ENCODE measurements around the gene FOSB. TPM values are rescaled to one million over a fixed set of nuclear protein-coding genes. Genes with fewer than 3 reads are reported as not detected.
A peak's percentile ranks its signal among the peaks of the same experiment; 100 is the strongest.
"Not testable (repeated sequence)": the region's sequence is repeated elsewhere in the genome, so short reads cannot be mapped to it uniquely, and the experiment has no call there.

Gene FOSB
- total RNA-seq, 1 experiment from 2014 or later, result 0.80 TPM

DNA sequence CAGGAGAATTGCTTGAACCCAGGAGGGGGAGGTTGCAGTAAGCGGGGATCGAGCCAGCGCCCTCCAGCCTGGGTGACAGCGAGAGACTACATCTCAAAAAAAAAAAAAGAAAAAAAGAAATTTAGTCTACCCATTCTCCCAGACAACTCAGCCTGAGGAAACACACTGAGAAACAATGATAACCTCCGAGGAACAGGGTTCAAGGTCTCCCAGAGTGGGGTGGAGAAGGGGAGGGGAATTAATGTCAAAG lies 38.1 kb downstream of the FOSB start:
- no peak for DNase-seq (ENCODE audit: low read depth)

DNA sequence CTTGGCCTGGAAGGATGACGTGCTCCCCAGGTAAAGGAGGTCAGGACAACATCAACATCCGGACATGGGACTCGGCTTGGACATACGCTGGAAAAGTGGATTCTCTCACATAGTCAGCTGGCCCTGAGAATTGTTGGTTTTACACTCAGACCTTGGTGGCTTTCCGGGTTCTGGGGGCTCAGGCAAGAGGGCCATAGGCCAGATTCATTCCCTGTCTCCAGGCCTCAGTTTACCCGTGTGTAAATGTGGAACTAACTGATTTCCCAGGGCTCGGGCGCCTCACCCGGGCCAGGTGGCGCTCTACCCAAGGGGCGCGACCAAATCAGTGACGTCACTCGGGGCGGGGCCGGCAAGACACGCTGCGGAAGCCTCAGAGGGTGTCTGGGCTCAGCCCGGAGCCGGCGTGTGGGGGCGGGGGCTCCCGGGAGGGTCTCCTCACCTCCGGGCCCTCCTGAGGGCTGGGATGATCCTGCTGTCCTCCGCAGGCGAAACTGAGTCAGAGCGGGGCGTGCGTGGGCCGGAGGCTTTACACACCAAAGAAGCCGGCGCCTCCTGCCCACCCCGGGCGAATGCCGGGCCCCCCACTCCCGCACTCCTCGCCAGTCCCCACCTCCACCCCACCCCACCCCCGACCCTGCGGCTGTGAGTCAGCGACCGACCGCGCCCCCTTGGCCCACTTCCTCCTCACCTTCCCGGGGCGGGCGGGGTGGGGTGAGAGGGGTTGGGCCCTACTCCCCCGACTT lies 38.6 kb downstream of the FOSB start:
- DNase-seq (ENCODE audit: low read depth), result peak; percentile 97

DNA sequence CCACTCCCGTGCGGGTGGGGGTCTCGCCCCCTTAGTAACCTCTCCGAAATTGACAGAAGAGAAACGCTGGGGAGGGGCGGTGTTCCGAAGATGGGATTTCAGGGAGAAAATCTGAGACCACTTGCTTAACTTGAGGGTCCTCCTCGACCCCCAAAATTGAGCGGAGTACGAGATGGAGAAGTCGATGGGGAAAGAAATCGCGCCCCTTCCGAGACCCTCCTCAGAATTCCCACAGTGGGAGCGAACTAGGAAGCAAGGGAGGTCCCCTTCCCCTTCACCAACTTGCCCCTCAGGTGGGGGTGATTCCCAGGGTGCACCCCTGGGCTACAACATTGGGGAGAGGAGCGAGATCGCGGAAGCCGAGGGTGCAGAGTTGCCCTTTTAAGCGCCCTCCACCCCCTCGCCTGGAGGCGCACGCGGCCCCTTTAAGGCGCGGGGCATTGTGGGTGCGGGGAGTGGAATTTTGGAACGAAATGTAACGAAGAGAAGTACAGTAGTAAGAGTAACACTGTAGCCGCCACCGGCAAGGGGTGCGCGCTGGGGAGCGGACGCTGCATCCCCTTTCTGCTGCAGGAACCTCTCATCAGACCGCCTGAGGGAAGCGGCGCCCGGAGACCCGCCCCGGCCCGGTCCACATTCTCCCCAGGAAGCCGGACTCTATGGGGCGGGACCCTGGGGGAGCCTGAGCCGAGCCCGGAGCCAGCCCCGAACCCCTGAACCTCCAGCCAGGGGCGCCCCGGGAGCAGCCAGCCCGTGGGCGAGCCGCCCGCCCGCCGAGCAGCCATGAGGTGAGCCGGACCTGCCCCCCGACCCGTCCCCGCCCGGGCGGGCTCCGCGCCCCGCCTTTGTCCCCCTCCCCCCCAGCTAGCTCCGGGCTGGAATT lies 39.4 kb downstream of the FOSB start, which contains the start of gene VASP:
VASP (plus strand) TSS at position 491 of the 883 bp plus-strand sequence; CDS start at position 784, 293 bp downstream.
- DNase-seq (ENCODE audit: low read depth), result peak; percentile 93

DNA sequence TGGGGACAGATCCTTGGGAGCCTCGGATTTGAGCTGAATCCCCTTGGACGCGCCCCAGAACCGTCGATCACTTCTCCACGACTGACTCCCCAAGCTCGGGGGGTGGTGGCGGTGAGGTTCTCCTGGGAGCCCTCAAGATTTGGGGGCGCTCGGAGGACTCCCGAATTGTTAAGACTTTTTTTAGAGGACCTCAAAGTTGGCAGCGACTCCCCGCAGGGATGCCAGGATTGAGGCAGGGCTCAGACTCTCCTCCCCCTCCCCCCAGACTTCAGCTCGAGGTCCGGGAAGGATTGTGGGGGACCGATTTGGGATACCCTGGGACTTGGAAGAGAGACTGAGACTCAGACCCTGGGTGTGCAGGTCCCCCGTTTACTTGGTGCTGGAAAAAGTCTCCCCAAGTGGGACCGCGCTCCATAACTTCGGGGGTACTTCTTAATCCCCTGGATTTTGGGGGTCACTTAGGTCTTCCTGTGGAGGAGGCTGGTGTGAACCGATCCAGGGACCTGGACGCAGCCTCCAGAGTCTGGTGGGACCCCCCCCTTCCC lies 40.1 kb downstream of the FOSB start:
- peak; percentile 35 for DNase-seq (ENCODE audit: low read depth)

DNA sequence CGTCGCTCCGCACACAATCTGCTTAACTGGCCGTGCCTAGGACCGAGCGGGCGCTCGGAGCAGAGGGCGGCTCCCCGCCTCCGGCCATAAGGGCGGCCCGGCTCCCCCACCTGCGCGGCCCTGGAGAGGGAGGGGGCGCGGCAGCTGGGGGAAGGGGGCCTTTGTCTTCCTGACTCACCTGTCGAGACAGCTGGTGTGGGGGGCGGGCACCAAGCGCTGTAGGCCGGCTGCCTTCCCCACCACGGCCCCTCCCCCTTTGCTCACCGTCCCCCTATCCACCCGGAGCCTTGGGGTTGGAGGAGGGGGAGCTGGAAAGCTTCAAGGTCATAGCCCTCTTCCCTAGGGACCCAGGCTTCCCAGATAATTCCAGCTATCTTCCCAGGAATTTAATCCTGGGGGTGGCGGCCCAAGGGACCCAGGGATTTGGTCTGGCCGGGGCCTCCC lies 40.6 kb downstream of the FOSB start:
- DNase-seq (ENCODE audit: low read depth), result peak; percentile 78

DNA sequence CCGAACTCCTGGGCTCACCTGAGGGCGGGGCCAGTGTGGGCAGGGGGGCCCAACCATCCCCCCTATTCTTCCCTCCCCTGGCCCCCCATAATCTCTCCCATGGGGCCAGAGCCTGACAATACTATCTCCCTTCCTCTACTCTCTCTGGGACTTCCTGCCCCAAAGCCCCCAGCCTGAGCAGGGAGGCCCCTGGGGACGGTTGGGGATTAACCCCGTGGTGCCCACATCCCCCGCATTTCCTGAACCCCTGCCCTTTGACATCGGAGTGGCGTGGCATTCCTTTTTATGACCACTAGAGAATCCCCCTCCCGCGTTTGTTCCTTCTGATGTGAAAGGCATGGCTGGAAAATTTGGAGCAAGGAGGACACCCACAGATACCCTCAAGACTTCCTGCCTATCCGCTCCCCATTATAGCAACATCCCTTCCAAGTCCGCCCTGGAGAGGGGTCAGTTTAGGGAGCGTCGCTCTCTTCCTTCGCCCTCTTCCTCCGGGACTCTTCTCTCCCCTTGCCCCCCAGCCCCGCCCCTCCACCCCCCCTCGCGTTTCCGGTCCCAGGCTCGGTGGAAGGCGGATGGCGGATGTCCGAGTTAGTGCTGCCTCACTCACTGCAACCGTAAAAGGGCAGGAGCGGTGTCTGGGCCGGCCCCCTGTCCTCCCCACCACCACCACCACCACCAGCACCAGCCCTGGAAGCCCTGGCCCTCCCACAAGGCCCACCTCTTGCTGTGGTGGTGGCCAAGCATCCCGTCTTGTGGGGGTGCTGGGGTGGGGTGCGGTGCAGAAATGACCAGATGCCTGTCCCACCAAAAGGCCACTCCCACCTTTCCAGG lies 41.3 kb downstream of the FOSB start:
- DNase-seq (ENCODE audit: low read depth), result peak; percentile 91

DNA sequence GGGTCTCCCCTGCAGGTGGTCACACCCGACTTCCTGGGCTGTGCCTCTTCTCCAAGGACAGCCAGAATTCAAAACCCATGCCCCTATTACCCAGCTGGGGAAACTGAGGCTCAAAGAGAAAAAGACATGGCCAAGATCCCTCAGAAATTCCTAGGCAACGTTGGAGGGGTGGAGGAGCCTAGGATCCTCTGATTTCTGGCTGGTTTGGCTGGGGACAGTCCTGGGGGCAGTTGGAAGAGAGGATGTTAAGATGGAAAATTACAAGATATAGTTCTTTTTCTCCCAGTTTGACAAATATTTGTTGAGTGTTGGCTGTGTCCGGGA lies 41.9 kb downstream of the FOSB start:
- DNase-seq (ENCODE audit: low read depth), result no peak

DNA sequence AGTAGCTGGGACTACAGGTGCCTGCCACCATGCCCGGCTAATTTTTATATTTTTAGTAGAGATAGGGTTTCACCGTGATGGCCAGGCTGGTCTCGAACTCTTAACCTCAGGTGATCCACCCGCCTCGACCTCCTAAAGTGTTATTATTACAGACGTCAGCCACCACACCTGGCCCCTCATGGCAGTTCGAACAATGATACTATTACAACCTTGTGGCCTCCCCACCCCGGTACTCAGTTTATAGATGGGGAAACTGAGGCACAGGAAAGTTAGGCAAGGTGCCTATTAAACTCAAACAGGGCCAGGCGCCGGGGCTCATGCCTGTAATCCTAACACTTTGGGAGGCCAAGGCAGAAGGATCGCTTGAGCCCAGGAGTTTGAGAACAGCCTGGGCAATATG lies 42.6 kb downstream of the FOSB start:
- DNase-seq (ENCODE audit: low read depth), result not testable (repeated sequence)

DNA sequence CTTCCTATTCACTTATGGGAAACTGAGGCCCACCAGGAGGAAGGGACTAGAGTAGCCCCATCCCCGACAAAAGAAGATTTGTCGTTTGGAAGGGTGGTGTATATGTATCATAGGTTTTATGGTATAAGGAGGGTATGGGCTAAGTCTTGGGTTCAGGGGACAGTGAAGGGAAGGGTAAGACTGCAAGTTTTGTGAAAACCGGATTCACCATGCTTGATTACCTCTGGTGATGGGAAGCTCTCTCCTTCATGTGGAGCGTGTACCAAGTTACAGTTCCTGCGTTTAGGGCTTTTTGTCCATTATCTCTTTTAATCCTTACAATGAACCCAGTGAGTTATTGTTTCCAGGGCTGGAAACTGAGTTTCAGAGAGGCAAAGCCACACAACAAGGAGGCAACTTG lies 43.3 kb downstream of the FOSB start:
- no peak for DNase-seq (ENCODE audit: low read depth)

DNA sequence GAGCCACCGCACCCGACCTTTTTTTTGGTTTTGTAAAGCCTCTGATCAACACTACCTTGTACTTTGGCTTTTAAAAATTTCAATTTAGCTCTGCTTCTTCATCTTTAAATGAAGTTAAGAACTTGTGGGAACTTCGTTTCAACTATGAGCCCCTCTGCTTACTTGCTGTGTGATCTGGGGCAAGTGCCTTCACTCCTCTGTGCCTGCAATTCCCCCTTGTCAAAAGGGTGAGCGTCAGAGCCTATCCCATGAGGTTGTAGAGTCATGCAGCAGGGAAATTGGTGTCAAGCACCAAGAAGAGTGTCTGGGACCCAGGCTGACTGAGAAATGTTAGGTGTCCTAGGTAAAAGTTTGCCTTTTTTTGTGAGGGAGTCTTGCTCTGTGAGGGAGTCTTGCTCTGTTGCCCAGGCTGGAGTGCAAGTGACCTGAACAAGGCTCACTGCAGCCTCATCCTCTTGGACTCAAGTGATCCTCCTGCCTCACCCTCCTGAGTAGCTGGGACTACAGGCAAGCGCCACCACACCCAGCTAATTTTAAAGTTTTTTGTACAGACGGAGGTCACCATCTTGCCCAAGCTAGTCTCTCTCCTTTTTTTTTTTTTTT lies 45.2 kb downstream of the FOSB start:
- no peak for DNase-seq (ENCODE audit: low read depth)

DNA sequence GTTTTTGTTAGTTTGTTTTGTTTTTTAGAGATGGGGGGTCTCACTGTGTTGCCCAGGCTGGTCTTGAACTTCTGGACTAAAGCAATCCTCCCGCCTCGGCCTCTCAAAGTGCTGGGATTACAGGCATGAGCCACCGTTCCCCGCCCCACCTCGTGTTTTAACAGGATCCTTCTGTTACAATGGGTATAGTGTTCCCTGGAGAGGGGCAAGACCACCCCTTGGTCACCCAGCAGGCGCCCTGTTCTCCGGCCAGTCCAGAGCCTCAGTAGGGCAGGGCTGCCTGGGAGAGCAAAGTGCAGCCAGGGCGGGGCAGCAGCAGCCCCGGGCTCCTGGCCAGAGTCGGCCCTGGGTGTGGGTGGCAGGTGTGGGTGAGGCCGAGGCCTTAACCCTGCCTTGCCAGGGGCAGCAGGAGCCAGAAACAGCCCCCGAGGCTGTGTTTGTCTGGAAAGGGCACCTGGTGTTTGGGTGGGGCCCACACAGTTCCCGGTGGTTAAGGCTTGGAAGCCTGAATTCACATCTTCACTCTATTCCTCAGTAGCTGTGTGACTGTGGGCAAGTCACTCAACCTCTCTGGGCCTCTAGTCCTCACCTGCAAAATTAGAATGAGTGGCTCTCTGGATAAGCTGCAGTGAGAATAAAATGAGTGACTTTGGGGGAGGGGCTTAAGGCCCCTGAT lies 46.7 kb downstream of the FOSB start:
- DNase-seq (ENCODE audit: low read depth), result no peak

DNA sequence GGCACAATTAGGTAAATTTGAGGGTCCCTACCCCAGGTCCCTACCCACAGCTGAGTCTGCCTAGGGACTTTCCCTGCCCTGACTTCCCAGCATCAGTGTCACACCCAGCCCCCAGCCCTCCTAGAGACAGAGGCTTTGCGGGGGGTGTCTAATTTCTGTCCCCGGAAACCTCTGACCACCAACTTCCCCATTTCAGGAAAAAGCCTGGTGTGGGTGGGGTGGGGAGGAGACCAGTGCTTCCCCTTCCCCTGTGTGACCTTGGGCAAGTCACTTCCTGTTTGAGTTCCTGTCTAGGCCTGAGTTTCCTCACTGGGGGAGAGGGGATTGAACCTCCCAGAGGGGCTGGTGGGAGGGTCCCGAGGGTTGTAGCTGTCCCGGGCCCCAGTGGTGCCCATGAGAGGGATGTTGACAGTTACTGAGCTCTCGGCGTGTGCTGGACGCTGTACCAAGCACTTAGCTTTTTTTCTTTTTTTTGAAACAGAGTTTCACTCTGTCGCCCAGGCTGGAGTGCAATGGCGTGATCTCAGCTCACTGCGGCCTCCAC lies 47.4 kb downstream of the FOSB start:
- DNase-seq (ENCODE audit: low read depth), result peak; percentile 41

DNA sequence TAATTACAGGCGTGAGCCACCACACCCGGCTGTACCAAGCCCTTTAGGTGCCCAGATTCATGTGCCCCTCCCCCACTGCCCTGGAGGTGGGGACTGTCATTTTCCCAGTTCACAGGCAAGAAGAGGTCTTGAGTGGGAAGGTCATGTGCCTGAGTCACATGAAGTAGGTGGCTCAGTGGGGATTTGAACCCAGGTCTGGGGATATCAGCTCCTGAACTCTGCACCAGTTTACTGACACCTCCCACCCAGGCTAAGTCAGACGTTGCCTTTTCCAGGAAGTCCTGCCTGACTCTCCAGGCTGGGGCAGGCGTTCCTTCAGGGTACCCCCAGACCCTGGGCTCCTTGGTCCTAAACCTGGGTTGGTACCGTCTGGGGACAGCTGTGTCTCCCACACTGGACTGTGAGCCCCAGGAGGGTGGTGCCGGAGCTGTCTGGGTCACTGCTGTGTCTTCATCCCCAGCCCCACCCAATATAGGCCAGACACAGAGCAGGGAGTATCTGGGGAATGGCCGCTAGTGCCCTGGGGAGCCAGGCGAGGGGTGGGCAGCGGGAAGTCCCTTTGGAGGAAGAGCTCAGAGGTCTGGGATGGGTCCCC lies 48.1 kb downstream of the FOSB start:
- no peak for DNase-seq (ENCODE audit: low read depth)

DNA sequence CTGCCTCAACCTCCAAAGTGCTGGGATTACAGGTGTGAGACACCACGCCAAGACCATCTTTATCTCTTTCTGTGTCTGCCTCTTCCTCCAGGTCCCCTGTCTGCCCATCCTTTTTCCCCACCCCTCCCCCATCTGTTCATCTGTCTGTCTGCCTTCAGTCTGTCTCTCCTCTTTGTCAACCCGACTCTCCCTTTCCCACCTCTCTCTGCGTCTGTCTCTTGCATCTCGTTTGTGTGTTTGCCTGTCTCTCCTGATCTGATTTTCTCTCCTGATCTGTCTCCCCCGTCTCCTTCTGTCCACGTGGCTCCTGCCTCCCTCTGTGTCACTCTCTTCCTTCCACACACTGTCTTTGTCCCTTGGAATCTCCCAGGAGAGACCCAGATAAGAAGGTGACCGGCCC lies 49.4 kb downstream of the FOSB start:
- DNase-seq (ENCODE audit: low read depth), result no peak

DNA sequence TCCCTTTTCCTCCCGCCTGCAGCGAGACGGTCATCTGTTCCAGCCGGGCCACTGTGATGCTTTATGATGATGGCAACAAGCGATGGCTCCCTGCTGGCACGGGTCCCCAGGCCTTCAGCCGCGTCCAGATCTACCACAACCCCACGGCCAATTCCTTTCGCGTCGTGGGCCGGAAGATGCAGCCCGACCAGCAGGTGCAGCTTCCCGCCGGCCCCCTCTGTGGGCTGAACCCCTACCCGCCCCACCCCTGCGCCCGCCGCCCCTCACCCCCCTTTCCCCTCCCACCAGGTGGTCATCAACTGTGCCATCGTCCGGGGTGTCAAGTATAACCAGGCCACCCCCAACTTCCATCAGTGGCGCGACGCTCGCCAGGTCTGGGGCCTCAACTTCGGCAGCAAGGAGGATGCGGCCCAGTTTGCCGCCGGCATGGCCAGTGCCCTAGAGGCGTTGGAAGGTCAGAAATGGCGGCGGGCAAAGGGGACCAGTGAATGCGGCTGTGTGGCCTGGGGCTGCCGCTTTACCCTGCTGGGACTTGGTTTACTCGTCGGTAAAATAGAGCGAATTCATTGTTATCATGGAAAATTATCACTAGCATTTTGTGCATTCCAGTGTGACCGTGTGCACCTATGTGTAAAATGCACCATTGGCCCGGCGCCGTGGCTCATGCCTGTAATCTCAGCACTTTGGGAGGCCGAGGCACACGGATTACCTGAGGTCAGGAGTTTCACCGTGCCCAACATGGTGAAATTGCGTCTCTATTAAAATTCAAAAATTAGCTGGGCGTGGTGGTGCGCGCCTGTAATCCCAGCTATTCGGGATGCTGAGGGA lies 50.1 kb downstream of the FOSB start:
- no peak for DNase-seq (ENCODE audit: low read depth)

DNA sequence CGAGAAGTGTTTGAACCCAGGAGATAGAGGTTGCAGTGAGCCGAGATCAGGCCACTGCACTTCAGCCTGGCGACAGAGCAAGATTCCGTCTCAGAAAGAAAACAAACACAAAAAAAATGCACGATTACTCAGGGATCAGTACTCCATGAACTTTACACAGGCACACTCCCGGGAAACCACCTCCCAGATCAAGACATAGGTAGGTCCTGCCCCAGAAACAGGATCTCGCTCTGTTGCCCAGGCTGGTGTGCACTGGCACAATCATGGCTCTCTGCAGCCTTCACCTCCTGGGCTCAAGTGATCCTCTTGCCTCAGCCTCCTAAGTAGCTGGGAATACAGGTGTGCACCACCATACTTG lies 50.7 kb downstream of the FOSB start:
- no peak for DNase-seq (ENCODE audit: low read depth)

DNA sequence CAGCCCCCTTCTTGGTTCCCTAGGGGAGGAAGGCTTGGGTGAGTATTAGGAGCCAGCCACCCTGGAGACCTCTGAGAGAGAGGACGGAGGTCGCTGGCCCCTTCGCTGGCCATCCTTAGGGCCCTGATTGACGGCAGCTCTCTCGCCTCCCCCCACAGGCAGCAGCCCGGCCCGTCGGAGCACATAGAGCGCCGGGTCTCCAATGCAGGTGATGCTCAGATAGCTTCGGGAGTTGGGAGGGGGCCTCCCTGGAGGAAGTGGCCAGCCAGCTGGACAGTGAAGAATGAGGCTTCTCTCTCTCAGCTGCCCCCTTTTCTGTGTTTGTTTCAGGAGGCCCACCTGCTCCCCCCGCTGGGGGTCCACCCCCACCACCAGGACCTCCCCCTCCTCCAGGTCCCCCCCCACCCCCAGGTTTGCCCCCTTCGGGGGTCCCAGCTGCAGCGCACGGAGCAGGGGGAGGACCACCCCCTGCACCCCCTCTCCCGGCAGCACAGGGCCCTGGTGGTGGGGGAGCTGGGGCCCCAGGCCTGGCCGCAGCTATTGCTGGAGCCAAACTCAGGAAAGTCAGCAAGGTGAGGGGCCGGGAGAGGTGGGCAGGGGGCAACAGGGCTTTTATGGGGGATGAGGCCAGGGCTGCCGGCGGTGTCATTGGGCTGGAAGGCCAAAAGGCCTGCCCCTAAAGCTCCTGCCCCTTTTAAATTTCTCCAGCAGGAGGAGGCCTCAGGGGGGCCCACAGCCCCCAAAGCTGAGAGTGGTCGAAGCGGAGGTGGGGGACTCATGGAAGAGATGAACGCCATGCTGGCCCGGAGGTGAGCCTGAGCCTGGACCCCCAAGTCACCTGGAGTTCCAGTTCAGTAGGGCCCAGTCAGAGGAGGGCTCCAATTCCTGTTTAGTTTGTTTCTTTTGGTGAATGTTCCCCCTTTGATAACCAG lies 54.5 kb downstream of the FOSB start:
- DNase-seq (ENCODE audit: low read depth), result no peak

DNA sequence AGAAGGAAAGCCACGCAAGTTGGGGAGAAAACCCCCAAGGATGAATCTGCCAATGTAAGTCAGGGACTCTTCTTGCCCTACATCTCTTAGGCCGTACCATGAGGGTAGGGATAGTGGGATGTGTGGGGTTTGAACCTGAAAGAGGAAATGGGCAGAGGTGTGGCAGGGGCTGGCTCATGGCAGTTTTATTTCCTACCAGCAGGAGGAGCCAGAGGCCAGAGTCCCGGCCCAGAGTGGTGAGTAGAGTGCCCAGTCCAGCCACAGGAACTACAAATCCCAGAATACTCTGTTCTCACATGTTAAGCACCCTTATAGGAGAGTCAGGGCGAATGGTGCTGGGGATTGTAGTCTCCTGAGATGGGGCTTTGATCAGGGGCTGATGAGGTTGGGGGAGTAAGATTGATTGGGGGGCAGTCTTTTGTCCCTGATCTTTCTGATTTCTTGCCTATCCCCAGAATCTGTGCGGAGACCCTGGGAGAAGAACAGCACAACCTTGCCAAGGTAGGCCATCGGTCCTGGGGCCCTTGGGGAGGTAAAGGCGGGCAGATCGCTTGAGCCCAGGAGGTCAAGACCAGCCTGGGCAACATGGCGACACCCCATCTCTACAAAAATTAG lies 56.0 kb downstream of the FOSB start:
- peak; percentile 84 for DNase-seq (ENCODE audit: low read depth)
